Measurements from ENCODE around the gene PSMD8.
A peak's percentile ranks its signal among the peaks of the same experiment; 100 is the strongest.
"Not testable (repeated sequence)": the region's sequence is repeated elsewhere in the genome, so short reads cannot be mapped to it uniquely, and the experiment has no call there.

Gene PSMD8

GRCh38 chr19:38388349-38389100 lies 14.2 kb downstream of the PSMD8 start, which contains the start of gene SPRED3:
Gene SPRED3, plus strand, starts transcription at chr19:38388697. Its CDS starts 1,606 bp downstream, at chr19:38390303.
- no peak for DNase-seq

GRCh38 chr19:38389101-38389925 lies 14.9 kb downstream of the PSMD8 start:
- DNase-seq, result no peak

- DNase-seq, result no peak
Observed at GRCh38 chr19:38389957-38390924, 15.9 kb downstream of the PSMD8 start.

GRCh38 chr19:38391911-38392464 lies 17.6 kb downstream of the PSMD8 start:
- DNase-seq, result no peak

- DNase-seq, result no peak
Observed at GRCh38 chr19:38392707-38393308, 18.4 kb downstream of the PSMD8 start.

- no peak for DNase-seq
Observed at GRCh38 chr19:38394488-38394887, 20.1 kb downstream of the PSMD8 start.

GRCh38 chr19:38395381-38396114 lies 21.2 kb downstream of the PSMD8 start:
- no peak for DNase-seq

GRCh38 chr19:38399081-38399480 lies 24.7 kb downstream of the PSMD8 start:
- no peak for DNase-seq

- DNase-seq, result no peak
Observed at GRCh38 chr19:38399537-38399936, 25.2 kb downstream of the PSMD8 start.

GRCh38 chr19:38400361-38400760 lies 26.0 kb downstream of the PSMD8 start:
- DNase-seq, result no peak

GRCh38 chr19:38401148-38401547 lies 26.8 kb downstream of the PSMD8 start:
- no peak for DNase-seq

- no peak for DNase-seq
Observed at GRCh38 chr19:38402623-38402966, 28.2 kb downstream of the PSMD8 start.

GRCh38 chr19:38402967-38403674 lies 28.8 kb downstream of the PSMD8 start, which contains the start of gene FAM98C:
Gene FAM98C, plus strand, starts transcription at chr19:38403093. Its CDS starts 61 bp downstream, at chr19:38403154.
- peak; percentile 71 for DNase-seq

GRCh38 chr19:38404858-38405257 lies 30.5 kb downstream of the PSMD8 start:
- no peak for DNase-seq

- DNase-seq, result no peak
Observed at GRCh38 chr19:38405276-38405675, 30.9 kb downstream of the PSMD8 start.

- no peak for DNase-seq
Observed at GRCh38 chr19:38409631-38410133, 35.3 kb downstream of the PSMD8 start.

- DNase-seq, result not testable (repeated sequence)
Observed at GRCh38 chr19:38410407-38410806, 36.0 kb downstream of the PSMD8 start.

- DNase-seq, result no peak
Observed at GRCh38 chr19:38411041-38411712, 36.8 kb downstream of the PSMD8 start.

GRCh38 chr19:38411898-38412297 lies 37.5 kb downstream of the PSMD8 start:
- not testable (repeated sequence) for DNase-seq

GRCh38 chr19:38412491-38412890 lies 38.1 kb downstream of the PSMD8 start:
- no peak for DNase-seq
